ENCODE results near the gene WNT9B. TPM values are rescaled to one million over a fixed set of nuclear protein-coding genes. Genes with fewer than 3 reads are reported as not detected.

Gene WNT9B
- total RNA-seq, 1 donor from 2014 or later = not detected

- H3K4me3 Mint-ChIP-seq = no peak overlapping the region
- H3K4me1 Mint-ChIP-seq = peaks cover 6% of the 10 kb centered on the region
- no peak overlapping the region for H2AFZ ChIP-seq (replicated peaks)
- H3K27ac Mint-ChIP-seq = no peak overlapping the region
- H3K9ac ChIP-seq = no peak overlapping the region
- H3K9me3 Mint-ChIP-seq = no peaks in the 10 kb centered on the region
- no peak for DNase-seq (ENCODE audit: low spot score)
- H3K79me2 ChIP-seq (ENCODE audit: low read depth) = peaks cover 41% of the 10 kb centered on the region
- no peaks in the 10 kb centered on the region for H3K27me3 ChIP-seq
- peaks cover 8% of the 10 kb centered on the region for H3K36me3 ChIP-seq
- H3K4me1 ChIP-seq = no peaks in the 10 kb centered on the region
- peaks cover 23% of the 10 kb centered on the region for H3K36me3 Mint-ChIP-seq
- peaks cover 50% of the 10 kb centered on the region for H4K20me1 ChIP-seq (ENCODE audit: low read depth)
- no peaks in the 10 kb centered on the region for H3K27me3 Mint-ChIP-seq (ENCODE audit: insufficient read depth, low read depth)
- no peak overlapping the region for H3K4me2 ChIP-seq
- no peak overlapping the region for H3K27ac ChIP-seq
- peaks cover 3% of the 10 kb centered on the region for H3F3A ChIP-seq (ENCODE audit: low read depth)
- TF ChIP-seq EZH2 (IDR thresholded peaks at IDR 0.05) (no peak), EZH2phosphoT487 (IDR thresholded peaks at IDR 0.05) (no peak), CTCF (IDR thresholded peaks at IDR 0.05) (no peak)
- H3K4me3 ChIP-seq = no peak overlapping the region
- no peaks in the 10 kb centered on the region for H3K9me3 ChIP-seq (ENCODE audit: low read depth)
These were observed 78.7 kb downstream of the WNT9B start for GRCh38 chr17:46930051-46930450.

GRCh38 chr17:46931596-46931995 is 80.2 kb downstream of the WNT9B start:
- TF ChIP-seq CTCF (IDR thresholded peaks at IDR 0.05) = no peak
- TF ChIP-seq EZH2 (IDR thresholded peaks at IDR 0.05) = no peak
- no peak for TF ChIP-seq EZH2phosphoT487 (IDR thresholded peaks at IDR 0.05)
- Histone ChIP-seq H3K4me1 (no peaks in the 10 kb centered on the region), H4K20me1 (ENCODE audit: low read depth) (peaks cover 36% of the 10 kb centered on the region), H2AFZ (replicated peaks) (no peak overlapping the region), H3K4me2 (no peak overlapping the region), H3K36me3 (peaks cover 8% of the 10 kb centered on the region), H3K9me3 (ENCODE audit: low read depth) (no peaks in the 10 kb centered on the region), H3F3A (ENCODE audit: low read depth) (peaks cover 3% of the 10 kb centered on the region), H3K79me2 (ENCODE audit: low read depth) (peaks cover 25% of the 10 kb centered on the region), H3K27me3 (no peaks in the 10 kb centered on the region), H3K27ac (no peak overlapping the region), H3K4me3 (no peak overlapping the region), H3K9ac (no peak overlapping the region)
- H3K4me3 Mint-ChIP-seq = no peak overlapping the region
- H3K9me3 Mint-ChIP-seq = no peaks in the 10 kb centered on the region
- DNase-seq (ENCODE audit: low spot score) = no peak
- no peaks in the 10 kb centered on the region for H3K27me3 Mint-ChIP-seq (ENCODE audit: insufficient read depth, low read depth)
- H3K4me1 Mint-ChIP-seq = peaks cover 7% of the 10 kb centered on the region
- peaks cover 31% of the 10 kb centered on the region for H3K36me3 Mint-ChIP-seq
- H3K27ac Mint-ChIP-seq = no peak overlapping the region

GRCh38 chr17:46935658-46936266 is 84.4 kb downstream of the WNT9B start:
- Histone ChIP-seq H3F3A (ENCODE audit: low read depth) (peaks cover 7% of the 10 kb centered on the region), H2AFZ (replicated peaks) (no peak overlapping the region), H3K4me2 (no peak overlapping the region), H3K9me3 (ENCODE audit: low read depth) (no peaks in the 10 kb centered on the region), H3K27me3 (no peaks in the 10 kb centered on the region), H3K27ac (no peak overlapping the region), H3K4me1 (no peaks in the 10 kb centered on the region), H3K4me3 (no peak overlapping the region), H4K20me1 (ENCODE audit: low read depth) (peaks cover 11% of the 10 kb centered on the region), H3K9ac (no peak overlapping the region), H3K79me2 (ENCODE audit: low read depth) (no peaks in the 10 kb centered on the region), H3K36me3 (peaks cover 6% of the 10 kb centered on the region)
- Mint-ChIP-seq H3K9me3 (no peaks in the 10 kb centered on the region), H3K4me1 (peaks cover 6% of the 10 kb centered on the region), H3K27ac (no peak overlapping the region), H3K36me3 (peaks cover 41% of the 10 kb centered on the region), H3K4me3 (no peak overlapping the region), H3K27me3 (ENCODE audit: insufficient read depth, low read depth) (no peaks in the 10 kb centered on the region)
- no peak for DNase-seq (ENCODE audit: low spot score)
- TF ChIP-seq EZH2 (IDR thresholded peaks at IDR 0.05) (no peak), EZH2phosphoT487 (IDR thresholded peaks at IDR 0.05) (no peak), CTCF (IDR thresholded peaks at IDR 0.05) (no peak)

Small RNA genes lying within 50 kb of the gene (small RNA-seq; reads per million reads assigned to genes)
- gene RNU6ATAC3P = not detected

Other genes with a start within 250 kb of the WNT9B start
- 1.1 and 1.7 TPM in 2 replicates for gene WNT3, start 32.9 kb upstream of the WNT9B start, total RNA-seq (ENCODE audit: low replicate concordance)
- gene GOSR2, start 71.6 kb downstream of the WNT9B start, total RNA-seq (ENCODE audit: low replicate concordance) = 29.2 and 33.6 TPM in 2 replicates
- gene RPRML, start 127.7 kb downstream of the WNT9B start, total RNA-seq (ENCODE audit: low replicate concordance) = 0.65 TPM in 1 of 2 replicates, not detected in the other